Ishikawa (cell line): ENCODE results near the gene MYO1B.

Experiments
- CEBPB ChIP-seq: IDR thresholded peaks from 2 replicates; pipeline ENCODE4 v1.6.1; 2012
- CREB1 ChIP-seq: IDR thresholded peaks from 2 replicates; pipeline ENCODE4 v1.6.1; 2012; ENCODE audit warnings: low read depth
- EGR1 ChIP-seq: IDR thresholded peaks from 2 replicates; pipeline ENCODE4 v1.6.1; 2012
- EP300 ChIP-seq: IDR thresholded peaks from 2 replicates; pipeline ENCODE4 v1.6.1; 2012; ENCODE audit warnings: borderline replicate concordance
- FOXM1 ChIP-seq: IDR thresholded peaks from 2 replicates; pipeline ENCODE4 v1.6.1; 2012; ENCODE audit warnings: low read depth, borderline replicate concordance
- MAX ChIP-seq: IDR thresholded peaks from 2 replicates; pipeline ENCODE4 v1.6.1; 2012
- NFIC ChIP-seq: IDR thresholded peaks from 2 replicates; pipeline ENCODE4 v1.6.1; 2012
- RAD21 ChIP-seq: IDR thresholded peaks from 2 replicates; pipeline ENCODE4 v1.6.1; 2012; ENCODE audit warnings: low read depth
- TAF1 ChIP-seq: IDR thresholded peaks from 2 replicates; pipeline ENCODE4 v1.6.1; 2012; ENCODE audit warnings: low read depth, mild to moderate bottlenecking
- TCF12 ChIP-seq: IDR thresholded peaks from 2 replicates; pipeline ENCODE4 v1.6.1; 2012; ENCODE audit warnings: low read depth
- TEAD4 ChIP-seq: IDR thresholded peaks from 2 replicates; pipeline ENCODE4 v1.6.1; 2012
- YY1 ChIP-seq: IDR thresholded peaks from 2 replicates; pipeline ENCODE4 v1.6.1; 2012; ENCODE audit warnings: low read depth
- ZBTB7A ChIP-seq: IDR thresholded peaks from 2 replicates; pipeline ENCODE4 v1.6.1; 2012; ENCODE audit warnings: low read depth
- TF ChIP-seq, protein P1 (sequence below): IDR thresholded peaks from 2 replicates; pipeline ENCODE4 v1.6.1; 2012; ENCODE audit warnings: low read depth, mild to moderate bottlenecking
- TF ChIP-seq, protein P2 (sequence below): IDR thresholded peaks from 2 replicates; pipeline ENCODE4 v1.6.1; 2012

MYO1B gene

GRCh38 chr2:191391171-191391570, 146.0 kb downstream of the MYO1B start:
- TF ChIP-seq NFIC (no peak), EGR1 (no peak), FOXM1 (no peak), RAD21 (no peak), TAF1 (no peak), TEAD4 (no peak), CREB1 (no peak), EP300 (no peak)

DNA sequence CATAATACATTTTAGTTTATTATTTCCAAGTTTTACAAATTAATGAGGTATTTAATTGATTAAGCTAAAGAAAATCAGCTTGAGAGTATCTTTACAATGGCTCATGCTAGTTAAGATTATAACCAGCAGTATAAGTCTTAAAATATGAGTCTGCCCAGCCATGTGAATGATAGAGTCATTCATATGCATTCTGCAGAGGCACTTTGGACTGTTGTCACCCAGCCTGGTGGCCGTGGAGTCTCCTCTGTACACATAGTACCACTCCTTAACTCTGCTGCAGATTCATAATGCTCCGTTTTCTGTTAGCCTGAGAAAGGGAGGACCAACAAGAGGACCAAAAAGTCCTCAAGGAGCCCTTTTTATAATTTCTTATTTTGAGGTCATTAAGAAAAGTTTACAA, 148.8 kb downstream of the MYO1B start:
- TF ChIP-seq TCF12, result no peak

DNA sequence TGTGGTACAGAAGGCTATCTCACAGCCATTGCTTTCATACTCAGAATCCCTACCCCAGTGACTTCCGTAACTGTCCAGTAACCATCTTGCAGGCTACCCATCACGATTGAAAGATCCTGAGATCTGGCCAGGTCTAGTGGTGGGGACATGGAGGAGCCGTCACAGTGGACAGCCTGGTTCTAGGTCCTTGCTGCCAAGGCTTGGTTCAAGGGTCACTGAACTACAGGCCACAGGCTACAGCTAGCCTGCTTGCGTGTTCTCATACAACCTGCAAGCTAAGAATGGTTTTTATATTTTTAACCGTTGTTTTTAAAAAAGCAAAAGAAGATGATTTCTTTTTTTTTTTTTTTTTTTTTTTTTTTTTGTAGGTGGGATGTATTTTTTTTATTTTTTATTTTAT, 151.6 kb downstream of the MYO1B start:
- TF ChIP-seq, protein P1, sequence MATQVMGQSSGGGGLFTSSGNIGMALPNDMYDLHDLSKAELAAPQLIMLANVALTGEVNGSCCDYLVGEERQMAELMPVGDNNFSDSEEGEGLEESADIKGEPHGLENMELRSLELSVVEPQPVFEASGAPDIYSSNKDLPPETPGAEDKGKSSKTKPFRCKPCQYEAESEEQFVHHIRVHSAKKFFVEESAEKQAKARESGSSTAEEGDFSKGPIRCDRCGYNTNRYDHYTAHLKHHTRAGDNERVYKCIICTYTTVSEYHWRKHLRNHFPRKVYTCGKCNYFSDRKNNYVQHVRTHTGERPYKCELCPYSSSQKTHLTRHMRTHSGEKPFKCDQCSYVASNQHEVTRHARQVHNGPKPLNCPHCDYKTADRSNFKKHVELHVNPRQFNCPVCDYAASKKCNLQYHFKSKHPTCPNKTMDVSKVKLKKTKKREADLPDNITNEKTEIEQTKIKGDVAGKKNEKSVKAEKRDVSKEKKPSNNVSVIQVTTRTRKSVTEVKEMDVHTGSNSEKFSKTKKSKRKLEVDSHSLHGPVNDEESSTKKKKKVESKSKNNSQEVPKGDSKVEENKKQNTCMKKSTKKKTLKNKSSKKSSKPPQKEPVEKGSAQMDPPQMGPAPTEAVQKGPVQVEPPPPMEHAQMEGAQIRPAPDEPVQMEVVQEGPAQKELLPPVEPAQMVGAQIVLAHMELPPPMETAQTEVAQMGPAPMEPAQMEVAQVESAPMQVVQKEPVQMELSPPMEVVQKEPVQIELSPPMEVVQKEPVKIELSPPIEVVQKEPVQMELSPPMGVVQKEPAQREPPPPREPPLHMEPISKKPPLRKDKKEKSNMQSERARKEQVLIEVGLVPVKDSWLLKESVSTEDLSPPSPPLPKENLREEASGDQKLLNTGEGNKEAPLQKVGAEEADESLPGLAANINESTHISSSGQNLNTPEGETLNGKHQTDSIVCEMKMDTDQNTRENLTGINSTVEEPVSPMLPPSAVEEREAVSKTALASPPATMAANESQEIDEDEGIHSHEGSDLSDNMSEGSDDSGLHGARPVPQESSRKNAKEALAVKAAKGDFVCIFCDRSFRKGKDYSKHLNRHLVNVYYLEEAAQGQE, result no peak
- TF ChIP-seq CREB1, result no peak
- no peak for TF ChIP-seq EGR1
- TF ChIP-seq, protein P2, sequence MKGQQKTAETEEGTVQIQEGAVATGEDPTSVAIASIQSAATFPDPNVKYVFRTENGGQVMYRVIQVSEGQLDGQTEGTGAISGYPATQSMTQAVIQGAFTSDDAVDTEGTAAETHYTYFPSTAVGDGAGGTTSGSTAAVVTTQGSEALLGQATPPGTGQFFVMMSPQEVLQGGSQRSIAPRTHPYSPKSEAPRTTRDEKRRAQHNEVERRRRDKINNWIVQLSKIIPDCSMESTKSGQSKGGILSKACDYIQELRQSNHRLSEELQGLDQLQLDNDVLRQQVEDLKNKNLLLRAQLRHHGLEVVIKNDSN, result no peak
- no peak for TF ChIP-seq MAX
- TF ChIP-seq YY1, result no peak
- no peak for TF ChIP-seq TAF1
- no peak for TF ChIP-seq ZBTB7A
- no peak for TF ChIP-seq FOXM1
- TF ChIP-seq TEAD4, result no peak
- TF ChIP-seq TCF12, result no peak
- TF ChIP-seq RAD21, result no peak
- no peak for TF ChIP-seq EP300
- no peak for TF ChIP-seq CEBPB

- TF ChIP-seq EGR1 (no peak), TCF12 (no peak), CREB1 (no peak), YY1 (no peak), MAX (no peak), EP300 (no peak), FOXM1 (no peak), ZBTB7A (no peak), CEBPB (no peak), RAD21 (no peak), TEAD4 (no peak), NFIC (no peak), TAF1 (no peak)
- TF ChIP-seq, protein P1, result no peak
- TF ChIP-seq, protein P2, result no peak
Measured at GRCh38 chr2:191399601-191400000, 154.4 kb downstream of the MYO1B start.

DNA sequence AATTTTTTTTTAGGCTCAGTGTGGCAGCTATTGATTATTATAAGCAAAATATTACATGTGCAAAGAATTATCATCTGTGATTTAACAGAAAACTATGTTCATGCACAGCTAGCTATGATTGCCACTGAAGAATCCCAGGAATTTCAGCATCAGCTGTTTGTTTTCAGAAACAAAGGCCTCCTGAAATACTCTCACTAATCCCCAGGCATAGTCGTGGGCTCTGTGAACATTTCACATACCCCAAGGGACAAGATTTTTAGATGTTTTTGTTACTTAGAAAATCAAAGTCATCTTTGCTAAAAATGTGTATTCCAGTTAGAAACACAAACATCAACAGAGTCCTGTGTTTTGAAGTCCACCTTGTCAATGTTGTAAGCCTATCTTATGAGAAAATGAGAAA, 156.1 kb downstream of the MYO1B start:
- peak; percentile 51; the same call in 1 of the 2 replicates for TF ChIP-seq TEAD4
- TF ChIP-seq, protein P1, result no peak
